Smooth muscle cell (in vitro differentiated cells): ENCODE data around the gene TMEM233. TPM values are rescaled to one million over a fixed set of nuclear protein-coding genes. Genes with fewer than 3 reads are reported as not detected.

Source experiments
- DNase-seq: peaks from one replicate; lab custom pipeline; 2025; ENCODE audit not compliant: unreplicated experiment; lab: John Stamatoyannopoulos, UW
- H2AFZ ChIP-seq: fragments of 200-600 bp; sonication (generic); 2 replicates; pipeline ENCODE4 v1.6.0; 2016; ENCODE audit warnings: antibody characterized with exemption, low read depth, mild to moderate bottlenecking
- H3F3A ChIP-seq: fragments of 200-600 bp; sonication (generic); 2 replicates; pipeline ENCODE4 v1.6.0; 2017; ENCODE audit warnings: antibody characterized with exemption, low read depth
- H3K27ac ChIP-seq: fragments of 200-600 bp; sonication (generic); 2 replicates; pipeline ENCODE4 v1.5.1; 2016; ENCODE audit warnings: low read depth, mild to moderate bottlenecking
- H3K27me3 ChIP-seq: fragments of 200-600 bp; sonication (generic); 2 replicates; pipeline ENCODE4 v1.6.1; 2016; ENCODE audit warnings: low read depth, mild to moderate bottlenecking
- H3K36me3 ChIP-seq: fragments of 200-600 bp; sonication (generic); 2 replicates; pipeline ENCODE4 v1.5.1; 2016; ENCODE audit warnings: low read depth
- H3K4me1 ChIP-seq: fragments of 200-600 bp; sonication (generic); 2 replicates; pipeline ENCODE4 v1.5.1; 2016; ENCODE audit warnings: low read depth
- H3K4me2 ChIP-seq: fragments of 200-600 bp; sonication (generic); 2 replicates; pipeline ENCODE4 v1.6.0; 2016; ENCODE audit warnings: mild to moderate bottlenecking
- H3K4me3 ChIP-seq: fragments of 200-600 bp; sonication (generic); 2 replicates; pipeline ENCODE4 v1.5.1; 2016; ENCODE audit warnings: mild to moderate bottlenecking
- H3K79me2 ChIP-seq: fragments of 200-600 bp; sonication (generic); 2 replicates; pipeline ENCODE4 v1.6.0; 2016; ENCODE audit warnings: low read depth, mild to moderate bottlenecking
- H3K9ac ChIP-seq: fragments of 200-600 bp; sonication (generic); 2 replicates; pipeline ENCODE4 v1.6.0; 2016; ENCODE audit warnings: low read depth
- H3K9me3 ChIP-seq: fragments of 200-600 bp; sonication (generic); replicated peaks from 2 replicates; pipeline ENCODE4 v1.5.1; 2016; ENCODE audit warnings: low read depth
- H4K20me1 ChIP-seq: fragments of 200-600 bp; sonication (generic); 2 replicates; pipeline ENCODE4 v1.6.0; 2016; ENCODE audit warnings: low read depth
- WGBS: methylation state at CpG from one replicate; pipeline ENCODE4 v1.1.7; 2016; ENCODE audit warnings: low lambda C conversion rate; 5-methylcytosine and 5-hydroxymethylcytosine counted together
- polyA plus RNA-seq: library from polyadenylated mRNA; unstranded; fragments of >200 nt; fragmentation: Nextera tagmentation; extraction: Ambion mirVana; gene quantifications from 2 replicates; pipeline ENCODE4 v1.2.1, GENCODE V29; 2016
- total RNA-seq: library from RNA; depleted of rRNA; stranded (reverse); fragments of >200 nt; gene quantifications from 2 replicates; pipeline ENCODE4 v1.2.3, GENCODE V29; 2014
- TF ChIP-seq, protein P1 (sequence below): fragments of 200-600 bp; sonication (generic); IDR thresholded peaks from 2 replicates; pipeline ENCODE4 v1.5.1; 2017; ENCODE audit warnings: borderline replicate concordance, mild to moderate bottlenecking, antibody characterized with exemption; ENCODE audit not compliant: insufficient read depth, poor library complexity, severe bottlenecking

TMEM233 gene
- total and polyA plus RNA-seq, 2 experiments from 2014 or later = not detected

DNA sequence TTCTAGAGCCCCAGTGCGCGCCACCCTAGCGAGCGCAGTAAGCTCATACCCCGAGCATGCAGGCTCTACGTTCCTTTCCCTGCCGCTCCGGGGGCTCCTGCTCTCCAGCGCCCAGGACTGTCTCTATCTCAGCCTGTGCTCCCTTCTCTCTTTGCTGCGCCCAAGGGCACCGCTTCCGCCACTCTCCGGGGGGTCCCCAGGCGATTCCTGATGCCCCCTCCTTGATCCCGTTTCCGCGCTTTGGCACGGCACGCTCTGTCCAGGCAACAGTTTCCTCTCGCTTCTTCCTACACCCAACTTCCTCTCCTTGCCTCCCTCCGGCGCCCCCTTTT lies 791 bp downstream of the TMEM233 start:
- Histone ChIP-seq H3K9ac (no peak overlapping the region), H3F3A (no peaks in the 10 kb centered on the region), H3K27me3 (peaks cover 83% of the 10 kb centered on the region), H3K79me2 (no peaks in the 10 kb centered on the region), H3K9me3 (no peaks in the 10 kb centered on the region), H3K4me3 (no peak overlapping the region), H4K20me1 (no peaks in the 10 kb centered on the region), H3K4me2 (no peak overlapping the region), H3K27ac (no peak overlapping the region), H3K36me3 (no peaks in the 10 kb centered on the region), H2AFZ (no peak overlapping the region), H3K4me1 (no peaks in the 10 kb centered on the region)
- no peak for DNase-seq
- WGBS = 3% methylated on average over 22 of the region's 22 CpGs
- TF ChIP-seq, protein P1, sequence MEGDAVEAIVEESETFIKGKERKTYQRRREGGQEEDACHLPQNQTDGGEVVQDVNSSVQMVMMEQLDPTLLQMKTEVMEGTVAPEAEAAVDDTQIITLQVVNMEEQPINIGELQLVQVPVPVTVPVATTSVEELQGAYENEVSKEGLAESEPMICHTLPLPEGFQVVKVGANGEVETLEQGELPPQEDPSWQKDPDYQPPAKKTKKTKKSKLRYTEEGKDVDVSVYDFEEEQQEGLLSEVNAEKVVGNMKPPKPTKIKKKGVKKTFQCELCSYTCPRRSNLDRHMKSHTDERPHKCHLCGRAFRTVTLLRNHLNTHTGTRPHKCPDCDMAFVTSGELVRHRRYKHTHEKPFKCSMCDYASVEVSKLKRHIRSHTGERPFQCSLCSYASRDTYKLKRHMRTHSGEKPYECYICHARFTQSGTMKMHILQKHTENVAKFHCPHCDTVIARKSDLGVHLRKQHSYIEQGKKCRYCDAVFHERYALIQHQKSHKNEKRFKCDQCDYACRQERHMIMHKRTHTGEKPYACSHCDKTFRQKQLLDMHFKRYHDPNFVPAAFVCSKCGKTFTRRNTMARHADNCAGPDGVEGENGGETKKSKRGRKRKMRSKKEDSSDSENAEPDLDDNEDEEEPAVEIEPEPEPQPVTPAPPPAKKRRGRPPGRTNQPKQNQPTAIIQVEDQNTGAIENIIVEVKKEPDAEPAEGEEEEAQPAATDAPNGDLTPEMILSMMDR = no peak

DNA sequence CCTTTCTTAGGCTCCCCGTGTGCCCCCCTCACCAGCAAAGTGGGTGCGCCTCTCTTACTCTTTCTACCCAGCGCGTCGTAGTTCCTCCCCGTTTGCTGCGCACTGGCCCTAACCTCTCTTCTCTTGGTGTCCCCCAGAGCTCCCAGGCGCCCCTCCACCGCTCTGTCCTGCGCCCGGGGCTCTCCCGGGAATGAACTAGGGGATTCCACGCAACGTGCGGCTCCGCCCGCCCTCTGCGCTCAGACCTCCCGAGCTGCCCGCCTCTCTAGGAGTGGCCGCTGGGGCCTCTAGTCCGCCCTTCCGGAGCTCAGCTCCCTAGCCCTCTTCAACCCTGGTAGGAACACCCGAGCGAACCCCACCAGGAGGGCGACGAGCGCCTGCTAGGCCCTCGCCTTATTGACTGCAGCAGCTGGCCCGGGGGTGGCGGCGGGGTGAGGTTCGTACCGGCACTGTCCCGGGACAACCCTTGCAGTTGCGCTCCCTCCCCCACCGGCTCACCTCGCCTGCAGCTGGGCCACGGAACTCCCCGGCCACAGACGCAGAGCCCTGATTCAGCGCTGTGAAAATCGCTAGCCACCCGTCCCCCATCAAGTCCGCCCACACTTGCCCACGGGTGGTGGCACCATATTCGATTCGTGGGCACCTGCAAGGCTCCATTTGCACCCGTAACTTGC lies 1.3 kb downstream of the TMEM233 start:
- no peaks in the 10 kb centered on the region for H3K9me3 ChIP-seq
- WGBS = 4% methylated on average over 49 of the region's 49 CpGs
- peaks cover 78% of the 10 kb centered on the region for H3K27me3 ChIP-seq
- DNase-seq = no peak
- TF ChIP-seq, protein P1 = no peak
- no peak overlapping the region for H3K9ac ChIP-seq
- no peak overlapping the region for H2AFZ ChIP-seq
- no peak overlapping the region for H3K4me3 ChIP-seq
- H4K20me1 ChIP-seq = no peaks in the 10 kb centered on the region
- no peaks in the 10 kb centered on the region for H3F3A ChIP-seq
- H3K36me3 ChIP-seq = no peaks in the 10 kb centered on the region
- no peaks in the 10 kb centered on the region for H3K4me1 ChIP-seq
- no peak overlapping the region for H3K4me2 ChIP-seq
- no peaks in the 10 kb centered on the region for H3K79me2 ChIP-seq
- no peak overlapping the region for H3K27ac ChIP-seq

DNA sequence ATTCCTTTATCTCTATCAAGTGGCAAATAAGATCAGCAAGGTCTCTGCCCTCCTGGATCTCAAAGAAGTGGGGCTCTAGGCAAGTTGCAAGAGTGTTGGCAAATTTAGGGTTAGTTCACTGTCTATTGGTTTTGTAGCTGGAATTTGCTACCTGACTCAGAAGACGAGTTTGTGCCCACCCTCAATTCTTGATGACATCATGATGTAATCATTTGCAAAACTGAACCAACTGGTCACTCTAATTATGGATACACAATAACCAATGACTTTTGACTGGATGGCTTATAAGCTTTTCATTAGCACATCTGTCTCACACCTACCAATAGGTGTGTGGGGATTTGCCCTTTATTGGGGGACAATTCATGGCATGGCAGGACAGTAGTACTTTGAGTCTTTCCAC lies 4.6 kb downstream of the TMEM233 start:
- 68% methylated on average over 1 of the region's 1 CpG for WGBS
- DNase-seq = no peak
- Histone ChIP-seq H3K4me2 (no peak overlapping the region), H3K79me2 (no peaks in the 10 kb centered on the region), H3K36me3 (no peaks in the 10 kb centered on the region), H3K27ac (no peak overlapping the region), H3K9ac (no peak overlapping the region), H3K27me3 (peaks cover 50% of the 10 kb centered on the region), H3F3A (no peaks in the 10 kb centered on the region), H3K4me1 (no peaks in the 10 kb centered on the region), H4K20me1 (no peaks in the 10 kb centered on the region), H3K9me3 (no peaks in the 10 kb centered on the region), H2AFZ (no peak overlapping the region), H3K4me3 (no peak overlapping the region)
- TF ChIP-seq, protein P1 = no peak
